8988T (cell line): Measurements from ENCODE around the gene SPON1.
"Not testable (repeated sequence)": the region's sequence is repeated elsewhere in the genome, so short reads cannot be mapped to it uniquely, and the experiment has no call there.

Experiments used
- DNase-seq: peaks from one replicate; pipeline ENCODE4 v3.0.0; 2011

The SPON1 gene

DNA sequence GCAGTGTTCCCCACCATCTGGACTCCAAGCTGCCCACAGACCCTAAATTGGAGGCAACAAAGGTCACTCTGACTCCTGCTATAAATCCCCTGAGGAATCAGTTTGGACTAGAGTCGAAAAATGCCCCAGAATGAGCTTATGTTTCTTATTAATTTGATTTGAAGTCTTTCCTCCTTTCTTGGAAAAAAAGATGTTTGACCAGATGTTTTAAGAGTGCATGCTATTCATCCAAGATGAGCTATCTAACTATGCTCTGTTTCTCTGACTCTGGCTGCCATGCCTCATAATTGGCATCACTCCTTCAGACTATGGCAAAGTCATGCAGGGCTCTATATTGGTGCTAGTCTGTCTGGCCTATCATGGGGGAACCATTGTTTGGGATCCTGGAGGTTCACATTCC is 174.0 kb downstream of the SPON1 start:
- no peak for DNase-seq

DNA sequence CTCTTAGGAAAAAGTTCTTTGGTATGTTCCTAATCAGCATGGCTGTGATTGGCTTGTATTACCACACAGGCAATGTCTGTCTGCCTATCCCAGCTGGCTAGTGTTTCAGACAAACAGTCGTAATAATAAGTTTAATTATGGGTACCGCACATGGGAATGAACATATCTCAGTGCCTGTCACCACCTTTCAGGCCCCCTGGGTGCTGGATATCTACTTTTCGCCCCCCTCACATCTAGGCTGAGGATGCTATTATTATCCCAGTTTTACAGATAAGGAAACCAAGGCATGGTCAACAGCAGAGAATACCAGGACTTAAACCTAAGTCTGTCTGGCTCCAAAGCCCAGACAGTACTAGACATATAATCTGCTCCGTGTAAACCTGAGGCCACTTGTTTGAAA is 174.8 kb downstream of the SPON1 start:
- no peak for DNase-seq

DNA sequence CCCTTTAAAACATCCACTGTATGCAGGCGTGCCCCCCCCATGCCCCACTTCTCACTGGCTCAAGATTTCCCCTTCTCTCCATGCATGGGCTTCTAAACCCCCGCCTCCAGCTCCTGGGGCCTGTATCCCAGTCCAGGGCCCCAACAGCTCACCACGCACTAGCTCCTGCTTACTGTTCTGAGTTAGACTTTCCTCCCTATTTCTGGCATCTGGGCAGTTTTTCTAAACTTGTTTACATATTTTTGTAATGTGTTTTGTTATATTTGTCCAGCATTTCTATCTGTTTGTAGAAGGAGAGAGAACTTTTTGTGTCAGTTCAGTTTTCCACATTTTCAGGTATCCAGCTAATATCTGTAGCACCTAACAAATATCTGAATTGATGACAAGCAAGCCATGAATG is 178.5 kb downstream of the SPON1 start:
- DNase-seq: no peak

DNA sequence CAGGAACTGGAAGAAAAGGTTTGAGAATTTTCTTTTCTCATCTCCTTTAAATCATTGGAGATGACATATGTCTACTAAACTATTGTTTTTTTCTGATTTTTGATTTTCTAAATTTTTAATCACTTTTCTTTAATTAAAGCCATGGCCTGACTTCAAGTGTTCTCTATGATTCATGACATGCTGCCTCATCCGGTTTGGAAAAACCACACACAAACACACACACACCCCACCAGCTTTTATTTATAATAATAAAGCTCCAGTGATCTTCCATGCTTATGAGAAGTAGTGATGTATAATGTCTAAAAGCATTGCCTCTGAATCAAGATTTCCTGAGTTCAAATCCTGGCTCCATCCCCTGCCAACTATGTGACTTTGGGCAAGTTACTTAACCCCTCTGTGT is 179.2 kb downstream of the SPON1 start:
- no peak for DNase-seq

DNA sequence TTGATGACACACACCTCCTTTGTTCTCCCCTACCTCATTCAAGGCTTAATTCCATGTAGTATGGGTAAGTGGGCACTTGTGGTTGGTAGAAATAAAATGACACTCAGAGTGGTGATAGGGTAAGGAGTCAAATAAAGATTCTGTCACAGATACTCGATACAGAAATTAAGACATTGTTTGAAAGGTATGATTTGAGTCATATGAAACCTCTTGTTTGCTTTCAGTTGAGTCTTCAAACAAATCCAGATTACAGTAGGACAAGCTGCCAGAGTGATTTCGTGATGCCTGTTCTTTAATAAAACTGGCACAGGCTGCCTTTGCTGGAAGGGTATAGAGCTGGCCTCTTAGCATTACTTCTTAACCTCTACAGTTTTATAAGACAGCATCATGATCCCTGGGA is 182.4 kb downstream of the SPON1 start:
- DNase-seq: no peak

DNA sequence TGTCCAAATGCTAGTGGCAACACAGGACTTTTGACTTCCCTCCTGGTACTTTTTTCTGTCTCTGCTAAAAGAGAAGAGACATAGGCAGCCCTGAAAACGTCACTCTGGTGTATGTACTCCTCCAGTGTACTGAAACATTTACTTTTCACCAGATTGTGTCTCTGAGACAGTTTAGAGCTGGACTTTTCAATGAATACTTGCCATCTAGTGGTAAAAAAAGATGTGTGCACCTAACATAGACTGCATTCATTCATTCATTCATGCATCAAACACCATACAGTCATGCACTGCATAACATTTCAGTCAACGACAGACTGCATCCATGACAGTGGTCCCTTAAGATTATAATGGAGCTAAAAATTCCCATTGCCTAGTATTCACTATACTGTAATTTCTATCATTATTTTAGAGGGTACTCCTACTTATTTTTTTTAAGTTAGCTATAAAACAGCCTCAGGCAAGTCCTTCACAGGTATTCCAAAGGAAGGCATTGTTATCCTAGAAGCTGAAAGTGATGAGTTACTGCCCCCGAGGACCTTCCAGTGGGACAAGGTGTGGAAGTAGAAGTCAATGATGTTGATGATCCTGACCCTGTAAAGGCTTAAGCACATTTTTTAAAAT is 186.2 kb downstream of the SPON1 start:
- no peak for DNase-seq

DNA sequence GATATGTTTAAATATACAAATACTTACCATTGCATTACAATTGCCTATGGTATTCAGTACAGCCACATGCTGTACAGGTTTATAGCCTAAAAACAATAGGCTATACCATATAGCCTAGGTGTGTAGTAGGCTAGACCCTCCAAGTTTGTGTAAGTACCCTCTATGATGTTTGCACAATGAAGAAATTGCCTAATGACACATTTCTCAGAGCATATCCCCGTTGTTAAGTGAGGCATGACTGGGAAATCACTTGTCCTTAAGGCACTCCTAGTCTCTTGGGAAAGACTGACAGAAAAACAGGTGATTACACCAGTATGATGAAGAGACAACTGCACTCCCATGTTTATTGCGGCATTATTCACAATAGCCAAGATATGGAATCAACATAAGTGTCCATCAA is 187.2 kb downstream of the SPON1 start:
- DNase-seq: no peak

DNA sequence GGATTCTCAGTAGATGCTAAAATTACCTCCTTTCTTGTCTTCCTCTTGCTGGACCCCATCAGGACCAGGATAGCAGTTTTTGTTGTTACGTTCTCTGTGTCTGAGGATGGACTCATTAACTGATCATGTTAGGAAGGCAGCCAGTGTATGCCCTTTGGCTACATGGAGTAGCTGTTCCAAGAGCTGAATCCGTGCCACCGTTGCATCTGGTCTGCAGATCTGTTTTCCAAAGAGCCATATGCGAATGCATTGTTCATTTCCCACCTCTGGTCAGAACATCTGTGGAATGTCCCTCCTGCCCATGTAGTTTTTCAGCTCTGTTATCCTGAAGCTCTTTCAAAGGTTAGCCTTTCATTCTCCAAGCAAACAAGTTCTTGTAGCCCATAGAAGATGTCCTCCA is 188.4 kb downstream of the SPON1 start:
- no peak for DNase-seq

DNA sequence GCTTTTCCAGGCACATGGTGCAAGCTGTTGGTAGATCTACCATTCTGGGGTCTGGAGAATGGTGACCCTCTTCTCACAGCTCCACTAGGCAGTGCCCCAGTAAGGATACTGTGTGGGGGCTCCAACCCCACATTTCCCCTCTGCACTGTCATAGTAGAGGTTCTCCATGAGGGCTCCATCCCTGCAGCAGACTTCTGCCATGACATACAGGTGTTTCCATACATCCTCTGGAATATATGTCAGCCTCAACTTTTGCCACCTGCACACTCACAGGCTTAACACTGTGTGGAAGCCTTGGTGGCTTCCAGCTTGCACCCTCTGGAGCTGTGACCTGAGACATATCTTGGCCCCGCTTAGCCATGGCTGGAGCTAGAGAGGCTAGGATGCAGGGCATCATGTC is 191.6 kb downstream of the SPON1 start:
- not testable (repeated sequence) for DNase-seq

DNA sequence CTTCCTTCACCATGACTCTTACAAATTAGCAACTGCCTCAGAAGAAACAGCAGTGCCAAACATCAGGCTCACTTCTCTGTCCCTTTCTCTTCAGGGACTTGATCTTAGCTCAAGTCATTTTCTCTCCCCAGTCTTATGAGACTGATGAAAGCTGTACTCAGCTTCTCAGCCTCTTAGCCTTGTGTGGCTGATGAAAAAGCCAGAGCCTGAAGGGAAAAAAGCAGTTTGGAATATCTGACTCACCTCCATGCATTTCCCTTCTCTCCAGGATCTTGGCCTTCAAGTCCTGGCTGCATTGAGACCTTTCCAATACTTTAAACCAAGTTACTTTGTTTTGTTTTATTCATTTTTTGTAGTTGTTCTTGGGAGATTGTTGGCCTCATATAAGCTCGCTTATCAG is 195.9 kb downstream of the SPON1 start:
- no peak for DNase-seq

DNA sequence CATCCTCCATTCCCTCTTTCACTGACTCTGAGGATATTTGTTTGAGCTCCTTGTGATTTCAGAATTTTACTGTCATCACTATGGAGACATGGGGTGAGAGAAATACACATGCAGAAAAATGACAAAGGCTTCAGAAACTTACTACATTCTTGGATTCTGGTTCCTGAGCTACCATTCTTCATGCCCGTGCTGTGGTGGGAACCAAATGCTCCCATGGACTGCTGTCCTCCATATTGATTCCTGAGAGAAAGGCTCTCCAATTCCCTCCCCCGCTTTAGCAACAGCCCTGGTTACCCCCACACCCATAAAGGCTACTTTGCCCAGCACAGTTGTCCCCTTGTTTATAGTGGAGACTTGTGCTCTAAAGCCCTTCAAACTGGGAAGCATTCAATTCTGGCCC is 201.1 kb downstream of the SPON1 start:
- DNase-seq: no peak

DNA sequence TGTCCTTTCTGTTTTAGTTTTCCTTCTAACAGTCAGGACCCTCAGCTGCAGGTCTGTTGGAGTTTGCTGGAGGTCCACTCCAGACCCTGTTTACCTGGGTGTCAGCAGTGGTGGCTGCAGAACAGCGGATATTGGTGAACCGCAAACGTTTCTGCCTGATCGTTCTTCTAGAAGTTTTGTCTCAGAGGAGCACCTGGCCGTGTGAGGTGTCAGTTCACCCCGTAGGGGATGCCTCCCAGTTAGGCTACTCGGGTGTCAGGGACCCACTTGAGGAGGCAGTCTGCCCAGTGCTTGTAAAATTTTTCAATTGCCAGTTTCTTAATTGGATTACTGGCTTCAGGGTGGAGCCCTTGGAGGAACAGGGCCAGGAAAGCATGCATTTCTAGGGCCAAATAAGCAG is 211.2 kb downstream of the SPON1 start:
- not testable (repeated sequence) for DNase-seq

DNA sequence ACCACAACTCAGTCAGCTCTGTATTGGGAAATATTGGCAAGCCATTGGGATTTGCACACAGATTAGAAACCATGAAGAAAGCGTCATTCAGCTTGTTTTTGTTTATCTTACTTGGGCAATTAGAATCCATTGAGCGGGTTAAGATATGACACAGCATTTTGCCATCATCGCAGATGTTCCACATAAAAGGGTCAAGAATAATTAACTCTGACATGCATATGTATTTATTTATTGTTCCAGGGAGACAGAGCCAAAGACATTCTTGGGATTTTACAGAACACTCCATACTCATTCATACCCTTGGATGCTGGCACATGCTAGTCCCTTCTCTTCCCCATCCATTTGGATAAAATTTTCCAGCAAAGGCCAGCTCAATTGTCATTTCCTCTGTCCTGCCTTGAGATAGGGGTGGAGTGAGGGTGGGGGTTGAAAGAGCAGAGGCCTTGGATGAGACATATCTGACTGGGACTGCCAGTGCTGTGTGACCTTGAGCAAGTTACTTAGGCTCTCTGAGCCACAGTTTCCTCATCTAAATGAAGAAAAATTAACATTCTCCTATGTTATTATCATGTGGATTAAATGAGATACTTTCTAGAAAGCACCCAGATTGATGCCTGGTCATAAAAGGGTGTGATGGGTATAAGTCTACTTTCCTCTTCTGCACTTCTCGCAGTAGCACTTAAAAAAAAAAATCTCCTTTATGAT is 216.7 kb downstream of the SPON1 start:
- DNase-seq: no peak

DNA sequence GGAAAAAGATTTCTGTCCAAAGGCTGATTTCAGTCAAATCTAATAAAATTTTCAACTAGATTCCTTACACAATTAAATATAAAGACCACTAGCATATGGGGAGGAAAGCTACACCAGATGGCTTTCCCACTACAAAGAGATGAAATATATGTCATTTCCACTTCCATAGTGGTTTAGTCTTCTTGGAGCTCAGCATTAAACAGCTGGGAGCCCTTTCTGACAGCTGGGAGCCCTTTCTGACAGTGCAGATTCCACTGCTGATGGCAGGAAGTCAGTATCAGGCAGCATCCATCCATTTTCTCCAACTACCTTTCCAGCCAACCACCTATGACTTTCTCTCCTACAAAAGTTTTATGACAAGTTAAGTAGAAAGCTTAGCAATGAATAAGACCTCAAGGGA is 218.6 kb downstream of the SPON1 start:
- DNase-seq: no peak

DNA sequence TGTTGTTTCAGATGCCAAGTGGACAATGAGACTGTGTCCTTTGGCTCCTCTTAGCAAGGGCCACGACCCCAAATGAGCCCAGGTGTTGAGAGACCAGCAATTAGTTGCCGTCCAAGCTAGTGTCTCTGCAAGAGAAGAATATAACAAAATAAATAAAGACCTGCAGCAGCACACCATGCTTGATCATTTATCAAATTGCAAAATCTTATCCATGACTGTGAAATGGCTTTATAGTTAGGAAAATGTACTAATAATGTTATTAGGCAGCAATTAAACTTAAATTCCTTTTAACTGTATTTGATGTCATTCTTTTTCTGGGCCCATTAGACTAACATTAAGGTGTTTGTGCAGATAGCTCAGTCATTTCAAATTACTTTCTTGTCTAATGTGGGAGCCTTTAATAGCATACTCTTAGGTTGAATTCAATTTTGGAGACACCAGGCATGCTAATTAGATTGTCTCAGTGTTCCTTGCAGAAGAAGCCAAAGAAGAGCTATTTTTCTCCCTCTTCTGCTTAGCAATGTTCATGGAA is 220.4 kb downstream of the SPON1 start:
- DNase-seq: no peak

DNA sequence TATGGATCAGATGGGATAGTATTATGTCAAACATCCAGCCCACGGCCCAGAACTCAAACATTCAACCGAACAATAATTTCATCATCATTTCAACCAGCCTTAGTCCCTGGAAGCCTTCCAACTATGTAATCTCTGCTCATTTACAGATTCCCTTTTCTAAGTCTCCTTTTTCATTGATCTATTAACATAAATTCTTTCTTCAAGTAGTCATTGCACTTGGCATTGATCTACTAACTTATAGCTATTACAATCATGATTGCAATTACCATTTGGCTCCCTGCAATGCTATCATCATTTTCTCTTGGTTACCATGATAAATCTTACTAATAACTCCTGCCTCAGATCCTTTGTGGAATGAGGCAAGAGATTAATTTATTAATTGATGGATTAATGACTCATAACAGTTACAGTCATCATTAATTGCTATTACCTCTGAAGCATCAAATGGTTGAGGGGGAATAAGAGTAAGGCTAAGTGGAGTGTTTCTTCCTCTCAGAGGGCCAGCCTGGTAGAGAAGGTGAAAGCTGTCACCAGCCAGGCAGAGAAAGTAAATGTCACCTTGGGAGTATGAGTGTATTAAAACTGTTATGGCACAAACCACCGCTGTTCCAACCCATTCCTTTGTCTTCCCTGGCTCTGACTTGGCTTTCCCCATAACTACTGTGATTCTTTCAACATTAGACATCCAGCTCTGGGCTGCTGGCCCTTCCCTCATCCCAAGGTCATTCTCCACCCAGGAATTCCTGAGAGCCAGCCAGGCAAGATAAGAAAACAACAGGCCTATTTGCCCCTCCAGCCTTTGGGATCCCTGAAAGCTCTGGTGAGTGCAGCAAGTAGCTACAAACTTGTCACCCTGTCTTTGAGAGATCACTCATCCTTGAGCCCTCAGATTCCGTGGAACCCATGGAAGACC is 221.8 kb downstream of the SPON1 start:
- DNase-seq: no peak

DNA sequence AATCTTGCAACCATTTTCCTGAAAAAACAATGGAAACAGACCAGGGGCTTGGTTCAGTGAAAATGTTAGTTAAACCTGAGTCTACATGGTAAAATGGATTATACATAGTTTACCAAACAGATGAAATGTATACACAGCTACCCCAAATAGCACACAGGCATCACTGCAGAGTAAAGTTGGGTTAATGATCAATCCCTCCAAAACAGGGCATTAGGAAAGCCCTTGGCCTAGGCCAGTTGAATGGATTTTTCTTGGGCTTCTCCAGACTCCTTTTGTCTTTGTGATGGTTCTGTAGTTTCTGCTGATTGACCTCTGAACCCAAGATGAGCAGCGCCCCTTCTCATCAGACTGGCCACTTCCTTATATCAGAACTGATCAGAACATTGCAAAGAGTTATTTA is 222.9 kb downstream of the SPON1 start:
- no peak for DNase-seq

DNA sequence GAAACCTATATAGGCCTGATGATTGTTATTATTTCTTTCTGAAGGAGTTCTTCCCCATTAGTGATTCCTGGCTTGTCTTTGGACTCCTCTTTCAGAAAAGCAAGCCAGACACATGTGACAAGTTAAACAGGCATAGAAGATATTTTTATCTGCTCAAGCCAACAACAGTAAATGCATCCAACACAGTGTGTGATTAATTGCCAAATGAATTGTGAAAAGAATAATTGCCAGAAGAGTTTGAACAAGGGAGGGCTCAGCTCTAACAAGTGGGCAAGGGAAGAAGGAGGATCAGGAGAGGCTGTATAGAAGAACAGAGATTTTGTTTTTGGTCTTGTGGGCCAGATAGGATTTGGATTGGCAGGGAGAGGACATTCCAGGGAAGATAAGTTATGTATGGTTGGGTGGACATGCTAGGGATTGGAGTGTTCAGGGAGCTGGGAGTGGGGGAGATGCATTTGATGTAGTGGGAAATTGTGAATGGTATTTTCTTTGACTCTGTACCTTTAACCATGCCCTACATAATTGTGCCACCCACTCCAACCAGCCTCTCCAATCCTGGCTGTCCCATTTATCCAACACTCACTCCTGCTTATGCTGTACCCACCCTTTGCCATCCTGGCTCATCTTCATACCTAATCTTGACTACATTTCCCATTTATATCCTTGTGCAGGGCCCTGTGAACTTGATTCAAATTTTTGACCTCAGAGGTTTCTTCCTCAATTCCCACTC is 223.7 kb downstream of the SPON1 start:
- DNase-seq: no peak

DNA sequence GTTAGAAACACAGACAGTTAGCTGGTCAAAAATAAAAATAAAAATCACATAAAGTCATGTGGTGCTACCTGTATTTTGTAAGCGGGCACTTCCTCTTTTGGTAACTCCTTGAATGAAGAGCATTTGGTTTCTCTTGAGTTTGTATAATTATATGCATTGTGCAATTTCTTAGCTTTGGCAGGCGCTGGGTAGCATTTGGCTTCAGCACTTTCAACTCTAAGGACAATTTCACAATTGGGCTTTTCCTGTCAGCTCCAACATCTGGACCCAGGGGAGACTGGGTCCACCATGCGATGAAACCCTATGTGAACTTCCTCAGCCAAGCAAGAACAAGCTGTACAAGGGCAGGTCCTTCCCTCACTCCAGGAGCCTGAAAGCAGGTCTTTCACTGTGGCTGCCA is 227.4 kb downstream of the SPON1 start:
- no peak for DNase-seq

DNA sequence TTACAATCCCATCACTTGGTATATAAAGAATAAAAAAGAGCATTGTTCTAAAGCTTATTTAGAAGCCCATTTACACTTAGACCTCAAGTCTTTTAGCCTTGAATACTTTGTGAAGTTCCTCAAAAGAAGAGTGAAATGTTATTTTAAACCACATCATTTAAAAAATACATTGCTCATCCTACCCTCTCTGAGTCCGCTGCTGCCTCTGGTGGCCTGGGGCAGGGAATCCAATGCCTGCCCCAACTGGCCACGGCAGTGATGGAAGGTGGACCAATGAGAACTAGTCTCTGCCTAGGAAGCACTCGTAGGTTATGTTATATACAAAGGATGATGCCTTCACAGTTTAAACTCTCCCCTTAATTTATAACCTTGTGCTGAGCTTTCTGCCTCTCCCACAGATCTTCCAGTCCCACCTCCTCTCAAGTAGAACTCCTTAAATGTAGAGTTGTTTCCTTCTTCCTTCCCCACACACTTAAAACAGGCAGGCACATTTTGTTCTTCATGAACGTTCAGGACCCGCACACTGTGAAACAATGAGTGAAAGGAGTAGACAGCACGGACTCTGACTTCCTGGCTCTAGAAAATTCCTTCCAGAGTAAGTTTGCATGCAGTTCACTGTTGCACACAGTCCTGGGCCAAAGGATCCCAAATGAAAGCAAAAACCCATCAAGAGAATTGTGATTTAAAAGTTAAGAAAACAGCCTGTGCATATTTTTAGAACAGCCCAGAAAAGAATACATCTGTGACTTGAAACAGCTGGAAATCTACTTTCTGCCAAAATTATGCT is 228.7 kb downstream of the SPON1 start:
- no peak for DNase-seq

DNA sequence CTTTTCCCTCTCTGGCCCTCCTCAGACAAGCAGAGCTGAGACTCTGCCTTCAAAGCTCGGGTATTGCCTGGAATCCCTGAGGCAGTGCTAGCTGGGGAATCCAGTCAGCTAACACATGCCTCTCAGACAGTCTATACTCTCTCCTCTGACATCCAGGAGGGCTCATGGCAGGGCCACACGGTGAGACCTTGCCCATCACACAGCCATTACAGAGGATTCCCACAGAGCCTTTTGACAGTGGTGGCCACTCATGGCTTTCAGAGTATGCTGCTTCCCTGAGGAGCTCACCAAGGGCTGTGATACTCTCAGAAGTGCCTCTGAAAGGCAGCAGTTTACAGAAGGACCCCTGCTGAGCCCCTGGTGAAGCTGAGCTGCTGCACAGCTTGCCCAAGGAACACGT is 231.1 kb downstream of the SPON1 start:
- no peak for DNase-seq
